GM21367 (cell line): ENCODE results near the gene LTBP3.
"Not testable (repeated sequence)": the region's sequence is repeated elsewhere in the genome, so short reads cannot be mapped to it uniquely, and the experiment has no call there.

Source experiments
- ATAC-seq: cut with Tn5 transposase; IDR thresholded peaks from one replicate; pipeline ENCODE4 v1.9.1; 2021; ENCODE audit not compliant: unreplicated experiment

LTBP3 gene

DNA sequence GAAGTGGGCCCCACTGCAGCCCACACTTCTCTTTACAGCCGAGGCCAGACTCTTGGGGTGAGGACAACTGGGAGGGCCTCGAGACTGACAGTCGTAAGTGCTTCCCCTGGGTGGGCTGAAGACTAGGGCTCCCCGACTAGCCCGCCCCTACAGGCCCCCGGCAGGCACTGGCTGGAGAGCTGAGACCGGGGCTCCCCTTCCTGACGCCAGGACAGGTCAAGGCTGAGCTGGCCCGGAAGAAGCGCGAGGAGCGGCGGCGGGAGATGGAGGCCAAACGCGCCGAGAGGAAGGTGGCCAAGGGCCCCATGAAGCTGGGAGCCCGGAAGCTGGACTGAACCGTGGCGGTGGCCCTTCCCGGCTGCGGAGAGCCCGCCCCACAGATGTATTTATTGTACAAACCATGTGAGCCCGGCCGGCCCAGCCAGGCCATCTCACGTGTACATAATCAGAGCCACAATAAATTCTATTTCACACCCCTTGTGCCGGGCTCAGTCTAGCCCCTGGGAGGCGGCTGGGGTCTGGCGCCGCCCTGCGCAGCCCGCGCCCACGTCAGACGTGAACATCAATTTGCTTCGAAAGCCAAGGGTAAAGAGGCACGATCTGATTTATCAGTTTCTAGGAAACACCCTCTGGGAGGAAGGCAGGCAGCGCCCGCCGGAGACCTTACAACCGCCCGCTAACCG, 19.8 kb downstream of the LTBP3 start:
- no peak for ATAC-seq

DNA sequence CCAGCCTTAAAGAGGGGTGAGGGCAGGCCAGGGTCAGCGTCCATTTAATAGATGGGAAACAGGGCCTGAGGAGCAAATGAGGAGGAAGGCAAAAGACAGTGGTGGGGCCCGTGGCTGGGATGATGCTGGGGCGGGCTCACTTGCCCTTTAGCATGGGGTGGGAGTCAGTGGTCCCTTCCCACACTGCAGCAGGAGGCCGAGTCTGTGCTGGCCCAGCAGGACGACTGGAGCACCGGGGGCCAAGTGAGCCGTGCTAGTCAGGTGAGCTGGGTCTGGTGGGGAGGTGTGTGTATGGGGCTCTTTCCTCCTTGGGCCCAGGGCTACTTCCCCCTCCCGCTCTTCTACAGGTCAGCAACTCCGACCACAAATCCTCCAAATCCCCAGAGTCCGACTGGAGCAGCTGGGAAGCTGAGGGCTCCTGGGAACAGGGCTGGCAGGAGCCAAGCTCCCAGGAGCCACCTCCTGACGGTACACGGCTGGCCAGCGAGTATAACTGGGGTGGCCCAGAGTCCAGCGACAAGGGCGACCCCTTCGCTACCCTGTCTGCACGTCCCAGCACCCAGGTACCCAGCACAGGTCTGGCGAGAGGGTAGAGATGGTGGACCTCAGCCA, 20.4 kb downstream of the LTBP3 start:
- ATAC-seq: no peak

DNA sequence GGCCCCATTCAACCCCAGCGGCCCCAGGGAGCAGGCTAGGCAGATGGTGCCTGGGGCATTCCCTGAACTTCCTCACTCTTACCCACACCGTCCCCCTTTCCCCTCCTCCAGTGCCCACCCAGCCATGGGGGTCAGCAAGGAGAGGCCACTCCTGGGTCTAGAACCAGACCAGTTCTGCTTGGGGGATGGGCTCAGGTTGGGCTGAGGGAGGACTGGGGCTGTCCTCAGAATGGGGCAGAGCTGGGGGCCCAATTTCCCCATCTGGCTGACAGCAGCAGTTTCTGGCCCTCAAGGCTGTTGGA, 20.9 kb downstream of the LTBP3 start:
- no peak for ATAC-seq

DNA sequence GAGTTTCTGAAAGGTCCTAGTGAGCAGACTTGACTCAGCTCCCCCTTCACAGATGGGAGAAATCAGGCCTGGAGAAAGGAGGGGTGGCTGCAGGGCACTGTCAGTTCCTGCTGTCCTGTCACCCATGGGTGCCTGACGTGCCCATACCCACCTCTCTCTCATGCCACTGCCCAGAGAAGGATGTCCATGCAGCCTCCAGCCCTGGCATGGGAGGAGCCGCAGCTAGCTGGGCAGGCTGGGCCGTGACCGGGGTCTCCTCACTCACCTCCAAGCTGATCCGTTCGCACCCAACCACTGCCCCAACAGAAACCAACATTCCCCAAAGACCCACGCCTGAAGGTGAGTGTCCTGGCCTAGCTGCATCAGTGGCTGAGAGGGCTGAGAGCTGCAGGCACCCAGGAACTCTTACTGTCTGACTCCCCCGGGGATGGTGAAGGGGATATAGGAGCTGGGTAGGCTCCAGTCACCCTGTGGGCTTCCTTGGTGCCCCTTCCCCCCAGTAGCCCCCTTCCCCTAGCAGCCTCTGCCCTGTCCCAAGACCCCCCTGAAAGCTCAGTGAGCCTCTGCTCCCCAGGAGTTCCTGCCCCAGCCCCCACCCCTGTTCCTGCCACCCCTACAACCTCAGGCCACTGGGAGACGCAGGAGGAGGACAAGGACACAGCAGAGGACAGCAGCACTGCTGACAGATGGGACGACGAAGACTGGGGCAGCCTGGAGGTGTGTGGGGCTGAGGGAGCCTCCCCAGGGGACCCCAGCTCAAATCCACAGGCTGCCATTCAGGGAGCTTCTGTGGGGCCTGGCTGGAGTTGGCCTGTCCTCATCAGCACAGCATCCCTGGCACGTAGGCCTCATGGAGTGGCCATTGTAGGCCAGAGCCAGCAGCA, 21.5 kb downstream of the LTBP3 start:
- no peak for ATAC-seq

DNA sequence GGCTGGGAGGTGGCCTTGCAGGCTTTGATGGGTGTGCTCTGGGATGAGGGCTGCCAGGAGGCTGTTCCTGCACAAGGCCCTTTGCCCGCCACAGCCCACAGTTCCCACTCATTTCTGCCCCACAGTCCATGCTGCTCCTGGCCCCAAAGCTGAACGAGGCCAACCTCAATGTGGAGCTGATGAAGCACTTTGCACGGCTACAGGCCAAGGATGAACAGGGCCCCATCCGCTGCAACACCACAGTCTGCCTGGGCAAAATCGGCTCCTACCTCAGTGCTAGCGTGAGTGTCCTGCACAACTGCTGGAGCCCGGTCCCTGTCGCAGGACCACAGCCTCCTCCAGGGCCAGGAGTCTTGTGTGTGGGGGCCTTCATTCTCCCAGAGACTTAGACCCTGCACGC, 23.1 kb downstream of the LTBP3 start:
- no peak for ATAC-seq

DNA sequence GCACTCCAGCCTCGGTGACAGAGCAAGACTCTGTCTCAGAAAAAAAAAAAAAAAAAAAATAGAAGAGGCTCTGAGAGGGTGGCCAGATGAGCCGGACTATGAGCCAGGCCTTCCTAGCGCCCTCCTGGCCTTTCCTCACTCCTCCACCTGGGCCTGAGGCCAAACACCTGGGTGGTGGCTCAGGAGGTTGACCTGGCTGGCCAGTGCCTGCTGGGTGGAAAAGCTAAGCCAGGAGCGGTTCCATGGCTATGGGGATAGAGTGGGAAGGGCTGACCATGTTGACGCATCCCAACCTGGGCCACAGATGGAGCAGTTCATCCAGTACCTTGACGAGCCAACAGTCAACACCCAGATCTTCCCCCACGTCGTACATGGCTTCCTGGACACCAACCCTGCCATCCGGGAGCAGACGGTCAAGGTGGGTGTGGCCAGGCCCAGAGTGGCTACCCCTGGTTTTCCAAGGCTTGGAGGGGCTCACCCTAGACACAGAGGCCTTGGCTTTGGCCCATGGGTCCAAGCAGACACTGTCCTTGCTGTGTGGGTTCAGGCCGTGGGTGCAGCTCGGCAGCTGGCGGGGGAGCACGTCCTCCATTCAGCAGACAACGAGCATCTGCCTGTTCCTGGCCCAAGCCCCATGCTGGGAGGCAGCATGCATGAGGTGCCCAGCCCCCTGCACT, 25.6 kb downstream of the LTBP3 start:
- no peak for ATAC-seq

DNA sequence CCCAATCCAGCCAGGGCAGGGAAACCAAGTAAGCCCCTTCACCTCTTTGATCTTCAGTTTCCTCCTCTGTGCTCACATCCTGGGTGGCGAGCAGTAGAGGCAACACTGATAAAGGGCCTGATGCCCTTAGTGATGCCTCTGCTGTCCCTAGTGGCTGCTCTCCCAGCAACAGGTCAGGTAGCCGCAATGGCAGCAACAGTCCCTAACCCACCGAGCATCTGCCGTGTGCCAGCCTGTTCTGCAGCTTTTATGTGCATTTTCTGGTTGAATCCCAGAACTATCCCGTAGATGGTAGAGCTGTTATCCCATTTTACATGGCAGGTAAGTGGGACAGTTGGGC, 28.0 kb downstream of the LTBP3 start:
- no peak for ATAC-seq

DNA sequence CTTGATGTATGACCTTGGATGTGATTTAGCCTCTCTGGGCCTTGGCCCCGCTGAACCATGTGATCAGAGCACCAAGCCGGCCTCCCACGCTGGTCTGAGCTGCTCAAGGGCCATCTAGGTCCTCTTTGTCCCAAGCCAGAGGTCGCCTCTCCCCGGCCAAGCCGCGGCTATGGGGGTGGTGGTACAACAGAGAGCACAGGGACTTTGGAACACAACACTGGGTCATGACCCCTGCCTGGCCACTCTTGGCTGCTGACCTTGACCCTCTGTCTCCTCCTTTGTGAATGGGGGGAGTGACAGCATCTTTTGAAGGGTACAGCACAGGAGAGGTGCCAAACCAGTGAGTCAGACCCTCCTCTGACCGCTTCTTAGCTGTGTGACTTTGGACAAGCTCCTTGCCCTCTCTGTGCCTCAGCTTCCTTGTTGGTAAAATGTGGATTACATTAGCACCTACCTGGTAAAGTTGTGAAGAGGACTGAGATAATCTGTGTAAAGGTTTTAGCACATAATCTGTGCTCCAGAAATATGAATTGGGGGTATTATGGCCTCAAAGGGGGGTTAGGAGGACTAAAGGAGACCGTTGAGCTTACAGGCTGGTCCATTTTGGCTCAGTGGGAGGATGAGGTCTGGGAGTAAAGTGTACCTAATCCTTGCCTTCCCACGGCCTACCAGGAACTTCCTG, 28.5 kb downstream of the LTBP3 start:
- ATAC-seq: no peak

DNA sequence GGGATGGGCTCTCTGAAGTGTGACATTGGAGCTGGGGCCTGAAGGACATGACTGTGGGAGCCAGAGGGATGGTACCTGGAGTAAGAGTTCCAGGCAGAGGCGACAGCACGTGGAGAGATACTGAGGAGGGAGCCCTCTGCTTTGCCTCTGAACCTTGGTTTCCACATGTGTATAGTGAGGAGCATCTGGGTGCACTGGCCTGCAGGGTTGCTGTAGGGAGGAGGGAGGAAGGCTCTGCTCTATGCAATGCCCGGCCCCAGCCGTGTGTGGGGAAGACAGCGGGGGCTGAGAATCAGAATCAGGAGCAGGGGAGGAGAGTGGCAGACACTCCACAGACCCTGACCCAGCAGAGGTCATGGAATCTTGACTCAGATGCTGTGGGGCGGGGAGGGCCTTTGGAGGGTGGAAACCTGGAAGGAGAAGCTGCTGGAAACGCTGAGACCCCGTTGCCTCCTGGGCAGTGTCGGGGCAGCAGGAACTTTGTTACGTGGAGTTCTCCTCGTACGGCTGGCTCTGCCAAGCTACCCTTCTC, 29.3 kb downstream of the LTBP3 start:
- no peak for ATAC-seq

DNA sequence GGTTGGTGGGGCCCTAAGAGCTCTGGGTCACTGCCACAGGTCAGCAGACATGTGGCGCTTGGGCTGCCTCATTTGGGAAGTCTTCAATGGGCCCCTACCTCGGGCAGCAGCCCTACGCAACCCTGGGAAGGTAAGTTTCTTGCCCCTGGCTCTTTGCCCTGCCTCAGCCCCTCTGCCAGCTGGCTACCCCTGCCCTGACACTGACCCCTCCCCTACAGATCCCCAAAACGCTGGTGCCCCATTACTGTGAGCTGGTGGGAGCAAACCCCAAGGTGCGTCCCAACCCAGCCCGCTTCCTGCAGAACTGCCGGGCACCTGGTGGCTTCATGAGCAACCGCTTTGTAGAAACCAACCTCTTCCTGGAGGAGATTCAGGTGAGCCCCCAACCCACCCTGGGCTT, 31.4 kb downstream of the LTBP3 start:
- ATAC-seq: no peak

DNA sequence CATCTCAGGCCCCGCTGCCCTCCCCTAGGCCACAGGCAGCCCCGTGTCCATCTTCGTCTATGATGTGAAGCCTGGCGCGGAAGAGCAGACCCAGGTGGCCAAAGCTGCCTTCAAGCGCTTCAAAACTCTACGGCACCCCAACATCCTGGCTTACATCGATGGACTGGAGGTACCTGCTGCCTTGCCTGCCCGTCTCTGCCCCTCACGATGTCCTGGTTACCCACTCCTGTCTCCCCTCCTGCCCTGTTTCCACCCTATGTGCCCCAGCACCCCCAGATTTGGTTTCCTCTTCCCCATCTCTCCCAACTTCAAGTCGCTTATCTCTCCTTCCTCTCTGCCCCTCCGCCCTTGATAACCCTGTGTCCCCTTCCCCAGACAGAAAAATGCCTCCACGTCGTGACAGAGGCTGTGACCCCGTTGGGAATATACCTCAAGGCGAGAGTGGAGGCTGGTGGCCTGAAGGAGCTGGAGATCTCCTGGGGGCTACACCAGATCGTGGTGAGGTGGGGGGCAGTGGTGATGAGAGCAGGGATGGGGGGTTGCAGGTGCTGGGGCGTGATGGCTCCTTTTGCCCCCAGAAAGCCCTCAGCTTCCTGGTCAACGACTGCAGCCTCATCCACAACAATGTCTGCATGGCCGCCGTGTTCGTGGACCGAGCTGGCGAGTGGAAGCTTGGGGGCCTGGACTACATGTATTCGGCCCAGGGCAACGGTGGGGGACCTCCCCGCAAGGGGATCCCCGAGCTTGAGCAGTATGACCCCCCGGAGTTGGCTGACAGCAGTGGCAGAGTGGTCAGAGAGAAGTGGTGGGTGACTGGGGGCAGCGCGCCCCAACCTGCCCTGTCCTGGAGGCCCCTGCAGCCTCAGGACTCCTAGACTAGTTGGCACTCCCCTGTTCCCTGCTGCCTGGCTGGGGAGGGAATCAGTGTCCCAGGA, 32.3 kb downstream of the LTBP3 start:
- ATAC-seq: no peak

DNA sequence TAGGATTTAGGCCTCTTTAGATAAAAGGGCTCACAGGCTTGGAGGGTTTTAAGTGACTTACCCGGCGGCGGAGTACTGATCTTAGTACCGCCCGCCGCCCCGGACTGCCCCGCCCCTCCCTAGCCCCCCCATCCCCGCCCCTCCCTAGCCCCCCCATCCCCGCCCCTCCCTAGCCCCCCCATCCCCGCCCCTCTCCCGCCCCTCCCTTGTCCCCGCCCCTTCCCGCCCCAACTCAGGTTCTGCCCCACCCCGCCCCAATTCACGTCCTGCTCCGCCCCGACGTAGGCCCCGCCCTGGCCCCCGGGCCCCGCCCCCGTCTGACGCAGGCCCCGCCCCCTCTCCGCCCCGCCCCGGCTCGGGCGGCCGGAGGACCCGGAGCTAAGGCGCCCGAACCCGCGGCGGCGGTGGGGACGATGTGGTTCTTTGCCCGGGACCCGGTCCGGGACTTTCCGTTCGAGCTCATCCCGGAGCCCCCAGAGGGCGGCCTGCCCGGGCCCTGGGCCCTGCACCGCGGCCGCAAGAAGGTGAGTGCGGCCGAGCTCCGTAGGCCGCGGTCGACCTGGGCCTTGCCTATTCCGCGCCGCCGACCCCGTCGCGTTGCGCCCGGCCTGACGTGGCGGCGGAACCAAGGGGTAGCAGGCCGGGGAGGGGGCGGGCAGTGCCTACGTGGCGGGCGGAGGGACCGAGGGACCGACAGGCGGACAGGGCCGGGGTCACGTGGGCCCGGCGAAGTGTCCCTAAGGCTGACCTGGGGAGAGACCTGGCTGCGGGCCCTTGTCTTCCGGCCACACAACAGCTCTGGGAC, 33.2 kb downstream of the LTBP3 start, which contains the start of gene SCYL1:
TSS of gene SCYL1 (plus strand) at position 343 of the 805 bp plus-strand sequence. CDS start at position 414, 71 bp downstream.
- peak; percentile 52 for ATAC-seq

DNA sequence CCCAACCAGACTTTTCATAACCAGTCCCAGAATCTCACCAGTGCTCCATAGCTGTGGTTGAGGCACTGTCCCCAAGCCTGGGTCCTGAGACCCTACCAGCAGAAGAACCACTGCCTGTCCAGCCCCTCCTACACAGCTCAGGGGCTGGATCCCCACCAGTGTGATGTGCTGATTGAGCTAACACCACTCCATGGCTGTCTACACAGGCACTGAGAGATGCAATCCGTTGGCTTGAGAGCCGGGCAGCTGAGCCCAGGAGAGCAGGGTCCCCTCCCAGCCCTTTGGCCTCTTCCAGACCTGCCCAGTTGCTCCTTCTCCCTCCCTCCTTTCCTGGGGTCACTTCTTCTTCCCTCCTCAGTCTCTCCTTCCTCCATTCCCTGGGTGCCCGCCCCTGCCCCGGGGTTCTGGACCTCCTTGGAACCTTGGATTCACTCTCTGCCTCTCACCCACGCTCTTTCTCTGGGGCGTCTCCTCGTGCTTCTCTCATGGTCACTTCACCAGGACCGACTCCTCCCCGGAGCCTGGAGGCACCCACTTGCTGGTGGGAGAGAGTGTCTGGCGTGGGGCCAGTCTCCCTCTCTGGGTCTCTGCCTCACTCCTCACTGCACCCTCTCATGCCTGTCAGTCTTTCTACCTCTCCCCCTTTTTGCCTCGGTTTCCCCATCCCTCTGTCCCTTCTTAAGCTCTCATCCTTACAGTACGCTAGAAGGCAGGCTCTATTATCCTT, 34.0 kb downstream of the LTBP3 start:
- ATAC-seq: no peak

DNA sequence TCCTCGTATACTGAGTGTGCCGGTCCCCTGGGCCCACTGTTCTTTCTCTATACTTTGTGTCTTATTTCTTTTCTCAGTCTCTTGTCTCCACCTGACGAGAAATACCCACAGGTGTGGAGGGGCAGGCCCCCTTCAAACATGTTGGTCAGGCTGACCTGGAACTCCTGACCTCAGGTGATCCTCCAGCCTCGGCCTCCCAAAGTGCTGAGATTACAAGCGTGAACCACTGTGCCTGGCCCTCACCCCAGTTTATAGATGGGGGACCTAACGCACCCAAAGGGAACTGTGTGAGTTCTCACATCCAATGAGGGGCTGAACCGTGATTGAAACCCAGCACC, 34.6 kb downstream of the LTBP3 start:
- ATAC-seq: not testable (repeated sequence)

DNA sequence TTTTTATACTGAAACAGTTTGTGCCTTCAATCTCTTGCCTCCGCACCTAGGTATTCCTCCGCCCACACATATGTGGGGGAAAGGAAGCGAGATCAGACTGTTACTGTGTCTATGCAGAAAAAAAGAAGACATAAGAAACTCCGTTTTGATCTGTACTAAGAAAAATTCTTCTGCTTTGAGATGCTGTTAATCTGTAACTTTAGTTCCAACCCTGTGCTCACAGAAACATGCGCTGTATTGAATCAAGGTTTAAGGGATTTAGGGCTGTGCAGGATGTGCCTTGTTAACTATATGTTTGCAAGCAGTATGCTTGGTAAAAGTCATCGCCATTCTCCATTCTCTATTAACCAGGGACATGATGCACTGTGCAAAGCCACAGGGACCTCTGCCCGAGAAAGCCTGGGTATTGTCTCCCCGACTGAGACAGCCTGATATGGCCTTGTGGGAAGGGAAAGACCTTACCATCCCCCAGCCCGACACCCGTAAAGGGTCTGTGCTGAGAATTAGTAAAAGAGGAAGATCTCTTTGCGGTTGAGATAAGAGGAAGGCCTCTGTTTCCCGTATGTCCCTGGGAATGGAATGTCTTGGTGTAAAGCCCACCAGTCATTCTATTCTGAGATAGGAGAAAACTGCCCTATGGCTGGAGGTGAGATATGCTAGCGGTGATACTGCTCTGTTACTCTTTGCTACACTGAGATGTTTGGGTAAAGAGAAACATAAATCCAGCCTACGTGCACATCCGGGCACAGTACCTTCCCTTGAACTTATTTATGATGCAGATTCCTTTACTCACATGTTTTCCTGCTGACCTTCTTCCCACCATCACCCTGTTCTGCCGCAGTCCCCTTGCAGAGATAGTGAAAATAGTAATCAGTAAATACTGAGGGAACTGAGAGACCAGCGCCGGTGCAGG, 35.2 kb downstream of the LTBP3 start:
- ATAC-seq: not testable (repeated sequence)

DNA sequence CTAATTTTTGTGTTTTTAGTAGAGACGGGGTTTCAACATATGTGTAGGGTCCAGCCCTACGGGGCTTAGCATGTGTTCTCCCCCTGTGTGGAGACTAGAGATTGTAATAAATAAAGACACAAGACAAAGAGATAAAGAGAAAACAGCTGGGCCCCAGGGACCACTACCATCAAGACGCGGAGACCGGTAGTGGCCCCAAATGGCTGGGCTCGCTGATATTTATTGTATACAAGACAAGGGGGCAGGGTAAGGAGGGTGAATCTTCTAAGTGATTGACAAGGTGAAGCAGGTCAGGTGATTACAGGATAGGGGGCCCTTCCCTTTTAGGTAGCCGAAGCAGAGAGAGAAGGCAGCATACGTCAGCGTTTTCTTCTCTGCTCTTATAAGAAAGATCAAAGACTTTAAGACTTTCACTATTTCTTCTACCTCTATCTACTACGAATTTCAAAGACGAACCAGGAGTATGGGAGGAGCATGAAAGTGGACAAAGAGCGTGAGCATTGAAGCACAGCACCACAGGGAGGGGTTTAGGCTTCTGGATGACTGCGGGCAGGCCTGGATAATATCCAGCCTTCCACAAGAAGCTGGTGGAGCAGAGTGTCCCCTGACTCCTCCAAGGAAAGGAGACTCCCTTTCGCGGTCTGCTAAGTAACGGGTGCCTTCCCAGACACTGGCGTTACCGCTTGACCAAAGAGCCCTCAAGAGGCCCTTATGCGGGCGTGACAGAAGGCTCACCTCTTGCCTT, 36.2 kb downstream of the LTBP3 start:
- ATAC-seq: not testable (repeated sequence)
